Fibroblast of lung (primary cell): ENCODE measurements around the gene PSMD10.

Experiments used
- CTCF ChIP-seq, 2 donors: IDR thresholded peaks in 1 of 2; conservative IDR thresholded peaks in 1 of 2; 1 replicate in 1 of 2; 2 replicates in 1 of 2; pipeline ENCODE4 v1.5.1; 2011 to 2012; ENCODE audit warnings: low read length in 2 of 2, control low read depth in 1 of 2, inconsistent platforms in 1 of 2, low read depth in 1 of 2, mild to moderate bottlenecking in 1 of 2
- EZH2 ChIP-seq: IDR thresholded peaks from 2 replicates; pipeline ENCODE4 v1.5.1; 2012; ENCODE audit warnings: low read length, control low read depth, mild to moderate bottlenecking; ENCODE audit errors: missing control alignments

- no peak for TF ChIP-seq CTCF (conservative IDR thresholded peaks at IDR 0.05 in 1 of 2, IDR thresholded peaks at IDR 0.05 in 1 of 2; ENCODE audit: low read depth in 1 of 2, low read length in 2 of 2)
- no peak for TF ChIP-seq EZH2
Measured at GRCh38 chrX:108034725-108035124, 56.6 kb downstream of the PSMD10 start.
